HEK293 (cell line): ENCODE results near the gene ENOX2.

ENCODE experiments used
- GLIS1 ChIP-seq: fragments of 450-650 bp; formaldehyde crosslinking; IDR thresholded peaks from 2 replicates; pipeline ENCODE4 v1.5.1; 2016; ENCODE audit warnings: missing biosample characterization, missing genetic modification characterization
- IKZF3 ChIP-seq: fragments of 450-650 bp; IDR thresholded peaks from 2 replicates; pipeline ENCODE4 v1.5.0; 2018; ENCODE audit warnings: missing biosample characterization, mild to moderate bottlenecking, missing genetic modification characterization, moderate library complexity
- WT1 ChIP-seq: fragments of 450-650 bp; formaldehyde crosslinking; IDR thresholded peaks from 2 replicates; pipeline ENCODE4 v1.5.1; 2016; ENCODE audit warnings: missing biosample characterization, missing genetic modification characterization
- ZBTB48 ChIP-seq: fragments of 450-650 bp; formaldehyde crosslinking; IDR thresholded peaks from 2 replicates; pipeline ENCODE4 v1.5.1; 2016; ENCODE audit warnings: missing biosample characterization, missing genetic modification characterization
- ZNF302 ChIP-seq: fragments of 450-650 bp; formaldehyde crosslinking; IDR thresholded peaks from 2 replicates; pipeline ENCODE4 v1.5.1; 2016; ENCODE audit warnings: missing biosample characterization, missing genetic modification characterization, low read depth
- ZSCAN30 ChIP-seq: fragments of 450-650 bp; IDR thresholded peaks from 2 replicates; pipeline ENCODE4 v1.5.1; 2018; ENCODE audit warnings: missing biosample characterization, mild to moderate bottlenecking, missing genetic modification characterization, moderate library complexity
- TF ChIP-seq, protein P1 (sequence below): fragments of 450-650 bp; formaldehyde crosslinking; IDR thresholded peaks from 2 replicates; pipeline ENCODE4 v1.5.1; 2016; ENCODE audit warnings: missing biosample characterization, missing genetic modification characterization, borderline replicate concordance
- TF ChIP-seq, protein P2 (sequence below): fragments of 450-650 bp; formaldehyde crosslinking; IDR thresholded peaks from 2 replicates; pipeline ENCODE4 v1.5.1; 2016; ENCODE audit warnings: missing biosample characterization, missing genetic modification characterization
- TF ChIP-seq, protein P3 (sequence below): fragments of 450-650 bp; formaldehyde crosslinking; IDR thresholded peaks from 2 replicates; pipeline ENCODE4 v1.5.1; 2016; ENCODE audit warnings: missing biosample characterization, missing genetic modification characterization
- TF ChIP-seq, protein P4 (sequence below): fragments of 450-650 bp; formaldehyde crosslinking; IDR thresholded peaks from 2 replicates; pipeline ENCODE4 v1.5.1; 2016; ENCODE audit warnings: missing biosample characterization, missing genetic modification characterization
- TF ChIP-seq, protein P5 (sequence below): fragments of 450-650 bp; formaldehyde crosslinking; IDR thresholded peaks from 2 replicates; pipeline ENCODE4 v1.5.1; 2017; ENCODE audit warnings: missing biosample characterization, missing genetic modification characterization

DNA sequence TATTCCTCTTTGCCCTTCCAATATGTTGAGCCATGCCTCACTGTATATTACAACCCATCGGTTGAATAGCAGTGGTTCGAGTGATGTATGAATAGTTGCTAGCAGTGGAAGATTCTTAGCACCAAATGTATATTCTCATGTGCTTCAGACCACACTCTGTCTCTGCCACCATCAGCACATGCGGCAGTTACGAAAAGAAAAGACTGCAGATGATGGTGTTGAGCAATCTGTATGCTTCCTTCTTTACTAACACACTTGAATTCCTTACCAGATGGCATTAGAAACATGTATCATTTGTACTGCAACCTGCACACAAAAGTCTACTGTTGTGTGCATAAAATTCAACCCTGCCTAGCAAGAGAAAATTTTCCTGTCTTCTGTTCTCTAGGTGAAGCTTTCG, 214.6 kb downstream of the ENOX2 start:
- TF ChIP-seq, protein P1, sequence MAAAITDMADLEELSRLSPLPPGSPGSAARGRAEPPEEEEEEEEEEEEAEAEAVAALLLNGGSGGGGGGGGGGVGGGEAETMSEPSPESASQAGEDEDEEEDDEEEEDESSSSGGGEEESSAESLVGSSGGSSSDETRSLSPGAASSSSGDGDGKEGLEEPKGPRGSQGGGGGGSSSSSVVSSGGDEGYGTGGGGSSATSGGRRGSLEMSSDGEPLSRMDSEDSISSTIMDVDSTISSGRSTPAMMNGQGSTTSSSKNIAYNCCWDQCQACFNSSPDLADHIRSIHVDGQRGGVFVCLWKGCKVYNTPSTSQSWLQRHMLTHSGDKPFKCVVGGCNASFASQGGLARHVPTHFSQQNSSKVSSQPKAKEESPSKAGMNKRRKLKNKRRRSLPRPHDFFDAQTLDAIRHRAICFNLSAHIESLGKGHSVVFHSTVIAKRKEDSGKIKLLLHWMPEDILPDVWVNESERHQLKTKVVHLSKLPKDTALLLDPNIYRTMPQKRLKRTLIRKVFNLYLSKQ (tag by site-specific recombination) = no peak
- TF ChIP-seq, protein P2, sequence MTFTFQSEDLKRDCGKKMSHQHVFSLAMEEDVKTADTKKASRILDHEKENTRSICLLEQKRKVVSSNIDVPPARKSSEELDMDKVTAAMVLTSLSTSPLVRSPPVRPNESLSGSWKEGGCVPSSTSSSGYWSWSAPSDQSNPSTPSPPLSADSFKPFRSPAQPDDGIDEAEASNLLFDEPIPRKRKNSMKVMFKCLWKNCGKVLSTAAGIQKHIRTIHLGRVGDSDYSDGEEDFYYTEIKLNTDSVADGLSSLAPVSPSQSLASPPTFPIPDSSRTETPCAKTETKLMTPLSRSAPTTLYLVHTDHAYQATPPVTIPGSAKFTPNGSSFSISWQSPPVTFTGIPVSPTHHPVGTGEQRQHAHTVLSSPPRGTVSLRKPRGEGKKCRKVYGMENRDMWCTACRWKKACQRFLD = no peak
- TF ChIP-seq GLIS1 (tag by site-specific recombination) (no peak), ZSCAN30 (tag by site-specific recombination) (no peak), ZBTB48 (tag by site-specific recombination) (no peak), IKZF3 (tag by site-specific recombination) (no peak), WT1 (tag by site-specific recombination) (no peak), ZNF302 (tag by site-specific recombination) (no peak)
- TF ChIP-seq, protein P3, sequence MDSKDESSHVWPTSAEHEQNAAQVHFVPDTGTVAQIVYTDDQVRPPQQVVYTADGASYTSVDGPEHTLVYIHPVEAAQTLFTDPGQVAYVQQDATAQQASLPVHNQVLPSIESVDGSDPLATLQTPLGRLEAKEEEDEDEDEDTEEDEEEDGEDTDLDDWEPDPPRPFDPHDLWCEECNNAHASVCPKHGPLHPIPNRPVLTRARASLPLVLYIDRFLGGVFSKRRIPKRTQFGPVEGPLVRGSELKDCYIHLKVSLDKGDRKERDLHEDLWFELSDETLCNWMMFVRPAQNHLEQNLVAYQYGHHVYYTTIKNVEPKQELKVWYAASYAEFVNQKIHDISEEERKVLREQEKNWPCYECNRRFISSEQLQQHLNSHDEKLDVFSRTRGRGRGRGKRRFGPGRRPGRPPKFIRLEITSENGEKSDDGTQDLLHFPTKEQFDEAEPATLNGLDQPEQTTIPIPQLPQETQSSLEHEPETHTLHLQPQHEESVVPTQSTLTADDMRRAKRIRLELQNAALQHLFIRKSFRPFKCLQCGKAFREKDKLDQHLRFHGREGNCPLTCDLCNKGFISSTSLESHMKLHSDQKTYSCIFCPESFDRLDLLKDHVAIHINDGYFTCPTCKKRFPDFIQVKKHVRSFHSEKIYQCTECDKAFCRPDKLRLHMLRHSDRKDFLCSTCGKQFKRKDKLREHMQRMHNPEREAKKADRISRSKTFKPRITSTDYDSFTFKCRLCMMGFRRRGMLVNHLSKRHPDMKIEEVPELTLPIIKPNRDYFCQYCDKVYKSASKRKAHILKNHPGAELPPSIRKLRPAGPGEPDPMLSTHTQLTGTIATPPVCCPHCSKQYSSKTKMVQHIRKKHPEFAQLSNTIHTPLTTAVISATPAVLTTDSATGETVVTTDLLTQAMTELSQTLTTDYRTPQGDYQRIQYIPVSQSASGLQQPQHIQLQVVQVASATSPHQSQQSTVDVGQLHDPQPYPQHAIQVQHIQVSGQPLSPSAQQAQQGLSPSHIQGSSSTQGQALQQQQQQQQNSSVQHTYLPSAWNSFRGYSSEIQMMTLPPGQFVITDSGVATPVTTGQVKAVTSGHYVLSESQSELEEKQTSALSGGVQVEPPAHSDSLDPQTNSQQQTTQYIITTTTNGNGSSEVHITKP (tag by site-specific recombination) = no peak
- TF ChIP-seq, protein P4, sequence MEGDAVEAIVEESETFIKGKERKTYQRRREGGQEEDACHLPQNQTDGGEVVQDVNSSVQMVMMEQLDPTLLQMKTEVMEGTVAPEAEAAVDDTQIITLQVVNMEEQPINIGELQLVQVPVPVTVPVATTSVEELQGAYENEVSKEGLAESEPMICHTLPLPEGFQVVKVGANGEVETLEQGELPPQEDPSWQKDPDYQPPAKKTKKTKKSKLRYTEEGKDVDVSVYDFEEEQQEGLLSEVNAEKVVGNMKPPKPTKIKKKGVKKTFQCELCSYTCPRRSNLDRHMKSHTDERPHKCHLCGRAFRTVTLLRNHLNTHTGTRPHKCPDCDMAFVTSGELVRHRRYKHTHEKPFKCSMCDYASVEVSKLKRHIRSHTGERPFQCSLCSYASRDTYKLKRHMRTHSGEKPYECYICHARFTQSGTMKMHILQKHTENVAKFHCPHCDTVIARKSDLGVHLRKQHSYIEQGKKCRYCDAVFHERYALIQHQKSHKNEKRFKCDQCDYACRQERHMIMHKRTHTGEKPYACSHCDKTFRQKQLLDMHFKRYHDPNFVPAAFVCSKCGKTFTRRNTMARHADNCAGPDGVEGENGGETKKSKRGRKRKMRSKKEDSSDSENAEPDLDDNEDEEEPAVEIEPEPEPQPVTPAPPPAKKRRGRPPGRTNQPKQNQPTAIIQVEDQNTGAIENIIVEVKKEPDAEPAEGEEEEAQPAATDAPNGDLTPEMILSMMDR (tag by site-specific recombination) = no peak
- TF ChIP-seq, protein P5, sequence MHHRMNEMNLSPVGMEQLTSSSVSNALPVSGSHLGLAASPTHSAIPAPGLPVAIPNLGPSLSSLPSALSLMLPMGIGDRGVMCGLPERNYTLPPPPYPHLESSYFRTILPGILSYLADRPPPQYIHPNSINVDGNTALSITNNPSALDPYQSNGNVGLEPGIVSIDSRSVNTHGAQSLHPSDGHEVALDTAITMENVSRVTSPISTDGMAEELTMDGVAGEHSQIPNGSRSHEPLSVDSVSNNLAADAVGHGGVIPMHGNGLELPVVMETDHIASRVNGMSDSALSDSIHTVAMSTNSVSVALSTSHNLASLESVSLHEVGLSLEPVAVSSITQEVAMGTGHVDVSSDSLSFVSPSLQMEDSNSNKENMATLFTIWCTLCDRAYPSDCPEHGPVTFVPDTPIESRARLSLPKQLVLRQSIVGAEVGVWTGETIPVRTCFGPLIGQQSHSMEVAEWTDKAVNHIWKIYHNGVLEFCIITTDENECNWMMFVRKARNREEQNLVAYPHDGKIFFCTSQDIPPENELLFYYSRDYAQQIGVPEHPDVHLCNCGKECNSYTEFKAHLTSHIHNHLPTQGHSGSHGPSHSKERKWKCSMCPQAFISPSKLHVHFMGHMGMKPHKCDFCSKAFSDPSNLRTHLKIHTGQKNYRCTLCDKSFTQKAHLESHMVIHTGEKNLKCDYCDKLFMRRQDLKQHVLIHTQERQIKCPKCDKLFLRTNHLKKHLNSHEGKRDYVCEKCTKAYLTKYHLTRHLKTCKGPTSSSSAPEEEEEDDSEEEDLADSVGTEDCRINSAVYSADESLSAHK (tag by site-specific recombination) = no peak
